K562 (cell line): ENCODE measurements around the gene PDGFA.

ENCODE experiments used
- ARHGAP35 ChIP-seq: fragments of 450-650 bp; IDR thresholded peaks from 2 replicates; pipeline ENCODE4 v1.6.1; 2018; ENCODE audit not compliant: partially characterized antibody
- BACH1 ChIP-seq: fragments of 200-800 bp; sonication (Bioruptor generic); IDR thresholded peaks from 2 replicates; pipeline ENCODE4 v1.6.1; 2016; ENCODE audit warnings: missing genetic modification characterization, missing compliant biosample characterization
- CTCF ChIP-seq, 3 experiments: IDR thresholded peaks in 2 of 3; conservative IDR thresholded peaks in 1 of 3; 2 replicates each; pipeline ENCODE4 v1.5.1; 2011 to 2012; ENCODE audit warnings: low read length in 3 of 3, mild to moderate bottlenecking in 3 of 3, control low read depth in 2 of 3, improper control_type of control experiment in 1 of 3, inconsistent platforms in 1 of 3, low read depth in 1 of 3, mixed read lengths in 1 of 3, moderate library complexity in 1 of 3; ENCODE audit not compliant: insufficient read depth in 2 of 3
- E2F5 ChIP-seq: sonication (generic); formaldehyde crosslinking; IDR thresholded peaks from 2 replicates; pipeline ENCODE4 v1.8.0; 2022; ENCODE audit warnings: mild to moderate bottlenecking, missing genetic modification reagents
- FOXM1 ChIP-seq, 2 experiments: fragments of 450-650 bp in 1 of 2; sonication (generic) in 1 of 2; formaldehyde crosslinking in 1 of 2; IDR thresholded peaks; 2 replicates each; pipeline versions ENCODE4 v1.6.1 to v1.9.0; 2017 to 2022; ENCODE audit warnings: low read depth in 2 of 2, mild to moderate bottlenecking in 2 of 2, missing genetic modification reagents in 1 of 2, moderate library complexity in 1 of 2
- GABPA ChIP-seq: fragments of 200-800 bp; sonication (Bioruptor generic); conservative IDR thresholded peaks from 2 replicates; pipeline ENCODE4 v1.6.1; 2016; ENCODE audit warnings: low read depth, missing genetic modification characterization, missing compliant biosample characterization
- MIER1 ChIP-seq: fragments of 450-650 bp; IDR thresholded peaks from 2 replicates; pipeline ENCODE4 v1.6.1; 2016; ENCODE audit warnings: antibody characterized with exemption, mild to moderate bottlenecking, low read depth
- POLR2A ChIP-seq: fragments of 450-650 bp; conservative IDR thresholded peaks from 2 replicates; pipeline ENCODE4 v1.6.1; 2016
- TFE3 ChIP-seq: fragments of 450-650 bp; formaldehyde crosslinking; IDR thresholded peaks from 2 replicates; pipeline ENCODE4 v1.4.0; 2020; ENCODE audit warnings: mild to moderate bottlenecking, mixed read lengths
- ZNF133 ChIP-seq: fragments of 250-450 bp; sonication (Bioruptor Pico); IDR thresholded peaks from 2 replicates; pipeline ENCODE4 v1.4.0; 2020; ENCODE audit warnings: mild to moderate bottlenecking
- ZNF280B ChIP-seq: fragments of 250-450 bp; sonication (Bioruptor Pico); IDR thresholded peaks from 2 replicates; pipeline ENCODE4 v1.5.1; 2021; ENCODE audit warnings: mild to moderate bottlenecking
- ZNF316 ChIP-seq: fragments of 450-650 bp; IDR thresholded peaks from 2 replicates; pipeline ENCODE4 v1.6.1; 2016

- TF ChIP-seq POLR2A (no peak), TFE3 (no peak), GABPA (tag) (no peak), ZNF133 (CRISPR knock-in tag) (no peak), E2F5 (CRISPR knock-in tag) (no peak), ZNF316 (no peak), ZNF280B (CRISPR knock-in tag) (no peak), CTCF (IDR thresholded peaks at IDR 0.05 in 2 of 3, conservative IDR thresholded peaks at IDR 0.05 in 1 of 3; ENCODE audit: insufficient read depth in 2 of 3, low read depth in 1 of 3, low read length in 3 of 3) (no peak), BACH1 (tag) (no peak), ARHGAP35 (no peak), MIER1 (no peak), FOXM1 (IDR thresholded peaks at IDR 0.05; ENCODE audit: low read depth) (no peak), FOXM1 (CRISPR knock-in tag; IDR thresholded peaks at IDR 0.05; ENCODE audit: low read depth) (no peak)
These were observed 65.9 kb downstream of the PDGFA start for GRCh38 chr7:453597-454306.
